GM21529 (cell line): Measurements from ENCODE around the gene MRAS.

Experiments used
- ATAC-seq: cut with Tn5 transposase; IDR thresholded peaks from one replicate; pipeline ENCODE4 v1.9.1; 2021; ENCODE audit not compliant: unreplicated experiment

MRAS gene

DNA sequence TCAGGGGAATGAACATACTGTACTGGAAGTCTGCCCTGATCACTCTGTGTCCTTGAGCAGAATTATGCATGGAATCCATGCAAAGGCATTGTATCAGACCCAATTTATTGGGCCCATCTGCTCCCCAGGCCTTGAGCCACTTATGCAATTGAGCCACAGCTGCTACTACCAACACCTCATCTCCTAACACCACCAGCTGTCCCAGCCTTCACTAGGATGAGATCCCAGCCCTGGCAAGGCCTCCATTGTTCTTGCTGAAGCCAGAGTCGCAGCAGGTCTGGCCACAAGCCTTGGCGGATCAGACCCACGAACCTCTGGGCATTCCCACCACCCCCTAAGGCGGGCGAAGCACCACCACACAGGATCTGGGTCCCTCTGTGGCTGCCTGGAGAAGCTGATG lies 9.6 kb upstream of the MRAS start:
- no peak for ATAC-seq

DNA sequence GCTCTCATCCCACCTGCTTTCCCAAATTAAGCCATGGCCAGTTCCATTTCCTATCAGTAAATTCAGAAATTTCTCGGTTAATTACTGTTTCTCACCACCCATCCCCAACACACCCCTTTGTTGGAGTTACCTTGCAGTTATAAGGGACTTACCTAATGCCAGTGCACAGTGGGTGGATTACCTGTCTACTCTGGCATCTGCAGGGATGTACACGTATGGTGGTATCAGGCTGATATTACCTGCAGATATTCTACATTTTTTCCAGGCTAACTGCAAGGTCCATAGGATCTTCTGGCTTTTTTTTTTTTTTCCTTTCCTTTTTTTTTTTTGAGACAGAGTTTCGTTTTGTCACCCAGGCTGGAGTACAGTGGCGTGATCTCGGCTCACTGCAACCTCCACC lies 7.9 kb upstream of the MRAS start:
- no peak for ATAC-seq

DNA sequence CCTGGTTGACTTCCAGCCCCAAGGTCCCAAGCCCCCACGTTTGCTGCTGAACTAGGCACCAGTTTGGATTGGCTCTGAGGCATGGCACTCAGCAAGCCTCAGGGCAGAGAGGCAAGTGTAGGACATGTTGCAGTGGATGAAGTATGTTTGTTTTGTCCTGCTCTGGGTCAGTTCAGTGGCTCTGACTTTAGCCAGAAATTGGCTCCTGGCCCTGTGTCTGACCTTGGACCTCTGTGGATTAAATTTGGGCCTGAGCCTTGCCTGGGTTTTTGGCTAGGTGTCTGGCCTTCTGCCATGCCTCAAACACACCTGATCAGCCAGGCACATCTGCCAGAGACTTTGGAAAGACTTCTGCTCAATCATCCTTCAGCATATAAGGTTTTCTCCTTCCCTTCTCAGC lies 3.6 kb upstream of the MRAS start:
- no peak for ATAC-seq

DNA sequence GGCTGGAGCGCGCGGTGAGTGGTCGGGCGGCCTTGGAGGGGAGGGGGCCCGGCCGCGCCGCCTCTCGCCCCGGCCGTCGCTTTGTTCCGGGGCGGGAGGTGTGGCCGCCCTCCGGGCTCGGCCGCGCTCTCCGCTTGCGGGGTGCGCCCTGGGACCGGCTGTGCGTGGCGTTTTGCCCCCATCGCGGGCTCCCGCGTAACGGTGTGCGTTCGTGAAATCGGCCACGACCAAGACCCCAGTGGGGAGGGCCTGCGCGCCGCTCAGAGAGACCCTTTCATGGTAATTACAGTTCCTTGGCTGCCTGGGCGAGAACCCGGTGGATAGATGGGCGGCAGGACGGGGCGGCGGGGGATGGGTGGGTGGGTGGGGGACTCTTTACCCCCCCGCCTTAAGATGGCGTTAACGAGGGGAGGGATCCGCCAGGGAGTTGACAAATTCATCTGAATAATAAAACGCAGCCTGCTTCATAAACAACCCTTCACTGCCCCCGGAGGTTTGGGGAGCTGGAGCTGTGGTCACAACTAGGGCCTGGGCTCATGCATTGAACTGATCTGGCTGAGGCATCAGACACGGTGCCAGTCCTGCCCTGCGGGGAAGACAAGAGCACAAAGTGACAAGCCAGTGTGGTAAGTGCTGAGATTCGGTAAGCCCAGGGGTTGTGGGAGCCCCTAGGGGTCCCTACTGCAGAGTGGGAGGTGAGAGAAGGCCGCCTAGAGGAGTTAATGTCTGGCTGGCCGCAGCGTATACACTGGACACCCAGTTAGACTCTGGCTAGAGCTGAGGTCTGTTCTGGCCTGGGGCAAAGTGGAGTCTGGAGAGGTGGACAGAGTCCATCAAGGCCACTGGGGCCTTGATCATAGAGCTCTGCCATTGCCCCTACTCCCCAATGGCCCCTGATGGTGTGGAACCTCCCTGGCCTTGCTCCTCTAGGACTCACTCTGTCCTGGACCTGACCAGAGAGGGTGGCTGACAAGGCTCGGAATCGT lies 668 bp downstream of the MRAS start:
- no peak for ATAC-seq

DNA sequence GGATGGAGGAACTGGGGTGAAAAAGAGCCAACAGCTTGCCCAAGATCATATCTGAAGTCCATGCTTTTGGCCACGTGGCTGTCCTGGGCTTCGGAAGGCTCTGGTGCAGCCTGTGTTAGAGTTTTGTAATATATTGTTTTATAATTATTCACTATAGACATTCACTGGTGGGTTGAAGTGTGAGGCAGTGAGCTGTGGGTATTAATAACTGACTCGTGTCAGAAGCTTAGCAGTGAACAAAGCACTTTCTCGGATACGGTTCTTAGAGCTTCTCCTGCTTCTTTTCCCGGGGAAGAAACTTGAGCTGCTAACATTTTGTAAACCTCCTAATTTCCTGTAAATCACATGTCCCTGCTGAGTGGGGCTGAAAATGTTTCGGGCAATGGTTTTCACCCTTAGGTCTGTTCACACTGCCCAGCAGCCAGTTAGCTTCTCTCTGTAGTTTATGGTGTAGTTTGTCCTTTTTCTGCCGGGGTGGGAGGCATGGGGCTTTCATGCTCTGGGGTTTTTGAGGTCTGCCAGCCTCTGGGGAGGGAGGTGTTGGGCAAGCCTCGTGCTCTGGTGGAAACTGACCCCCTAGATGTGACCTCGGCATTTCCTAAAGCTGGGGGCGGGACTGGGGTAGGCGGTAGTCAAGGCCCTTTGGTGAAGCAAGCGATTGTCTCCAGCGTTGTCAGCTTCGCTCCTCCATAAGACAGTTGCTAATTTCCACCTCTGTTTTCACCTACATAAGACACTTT lies 1.7 kb downstream of the MRAS start:
- no peak for ATAC-seq

DNA sequence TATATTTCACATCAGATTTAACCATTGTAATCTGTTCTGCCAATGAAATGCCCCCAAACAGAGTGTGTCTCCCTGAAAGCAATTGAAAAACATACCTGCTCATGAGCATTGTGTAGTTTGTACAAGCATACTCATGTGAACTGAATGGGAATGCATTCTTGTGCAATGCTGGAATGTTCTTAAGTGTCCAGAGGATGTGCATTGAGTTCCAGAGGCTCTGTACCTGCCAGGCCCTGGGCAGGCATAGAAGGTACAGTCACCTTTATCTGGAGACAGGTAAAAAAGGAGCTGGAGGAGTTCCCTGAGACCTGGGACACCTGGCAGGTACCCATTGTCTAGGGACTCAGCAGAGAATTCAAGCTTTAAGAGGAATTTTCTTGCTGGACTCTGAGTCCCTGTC lies 2.8 kb downstream of the MRAS start:
- ATAC-seq: no peak

DNA sequence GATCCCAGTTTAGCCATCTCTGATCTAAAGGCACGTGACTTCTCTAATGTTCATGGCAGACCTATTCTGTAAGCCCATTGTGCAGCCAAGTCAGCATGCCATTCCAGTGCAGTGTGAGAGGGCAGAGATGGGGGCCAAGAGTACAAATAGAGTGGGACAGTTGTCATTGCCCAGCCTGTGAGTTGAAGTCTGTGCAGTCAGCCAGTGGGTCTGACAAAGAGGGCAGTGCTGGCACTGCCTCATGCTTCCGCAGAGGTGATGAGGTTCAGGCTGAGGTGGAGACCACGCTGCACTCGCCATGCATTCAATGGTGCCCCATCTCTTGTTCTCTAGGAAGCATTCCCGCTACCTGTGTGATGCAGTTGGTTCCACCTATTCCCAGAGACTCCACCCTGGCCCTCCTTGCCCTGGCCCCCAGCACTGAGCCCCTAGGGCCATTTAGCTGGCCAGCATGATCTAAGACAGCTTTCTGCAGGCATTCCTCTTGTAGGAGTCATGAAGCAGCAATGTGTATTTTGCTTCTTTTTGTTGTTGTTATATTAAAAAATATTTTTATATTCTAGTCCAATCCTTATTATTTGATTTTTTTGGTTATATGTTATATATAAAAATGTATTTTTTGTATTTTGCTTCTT lies 3.7 kb downstream of the MRAS start:
- no peak for ATAC-seq

DNA sequence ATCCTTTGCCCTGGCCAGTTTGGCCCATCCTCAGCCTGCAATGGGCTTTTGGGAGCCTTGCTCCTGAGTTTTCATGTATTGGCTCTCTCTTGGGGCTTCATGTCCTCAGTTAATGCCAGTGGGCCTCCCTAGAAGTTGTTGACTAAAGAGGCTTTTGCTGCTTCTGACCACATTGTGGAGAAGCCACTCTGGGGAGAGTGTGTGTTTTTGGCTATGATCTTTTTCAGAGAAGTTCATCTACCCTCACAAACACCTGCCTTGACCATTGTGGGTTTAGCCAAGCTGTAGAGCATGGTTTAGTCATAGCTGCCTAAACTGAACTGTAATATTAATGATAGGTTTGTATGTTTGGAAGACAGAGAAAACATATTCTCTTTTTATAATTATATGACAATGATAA lies 6.0 kb downstream of the MRAS start:
- no peak for ATAC-seq

DNA sequence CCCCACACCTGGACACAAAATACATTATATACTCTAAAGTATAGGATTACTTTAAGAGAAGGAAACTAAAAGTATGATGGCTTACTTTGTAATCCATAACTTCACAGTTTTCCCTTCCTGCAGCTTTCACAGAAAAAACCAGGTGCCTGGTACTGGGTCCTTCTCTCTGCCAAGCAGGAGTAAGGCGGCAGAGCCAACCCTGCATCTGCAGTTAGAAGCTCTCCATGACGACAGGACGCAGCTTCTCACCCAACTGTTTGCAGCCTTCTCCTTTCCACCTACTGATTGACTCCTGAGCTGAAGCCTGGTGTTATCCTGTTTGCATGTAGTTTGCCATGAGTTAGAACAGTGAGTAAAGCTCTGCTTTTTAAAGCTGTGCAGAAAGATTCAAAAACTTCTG lies 6.7 kb downstream of the MRAS start:
- no peak for ATAC-seq

DNA sequence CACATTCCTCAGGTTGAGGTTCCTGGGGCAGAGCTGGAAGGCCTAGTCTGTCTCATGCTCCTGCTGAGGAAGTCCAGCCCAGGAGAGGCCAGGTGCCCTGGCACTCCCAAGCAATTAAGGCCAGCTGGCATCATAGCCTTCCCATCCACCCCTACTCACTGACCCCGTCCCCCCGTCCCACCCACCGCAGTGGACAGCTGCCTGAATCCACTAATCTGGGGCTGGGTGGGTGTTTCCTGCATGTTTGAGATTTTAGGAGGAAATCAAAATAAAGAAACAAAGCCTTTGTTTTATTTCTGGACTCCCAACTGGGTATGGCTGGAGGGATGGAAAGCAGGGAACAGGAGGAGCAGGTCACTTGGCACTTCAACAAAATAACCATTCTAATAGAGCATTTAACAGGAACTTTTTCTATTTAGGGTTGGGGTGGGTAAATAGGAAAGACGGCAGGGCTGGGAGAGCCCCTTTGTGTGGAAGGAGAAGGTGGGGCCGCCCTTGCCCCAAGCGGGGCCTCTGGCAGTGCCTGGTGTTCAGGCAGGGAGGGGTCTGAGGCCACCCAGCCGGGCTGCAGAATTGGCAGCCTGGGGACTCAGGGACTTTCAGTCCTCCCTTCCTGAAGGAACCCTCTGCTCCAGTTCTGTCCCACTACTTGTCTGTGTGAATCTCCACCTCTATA lies 8.5 kb downstream of the MRAS start:
- no peak for ATAC-seq

DNA sequence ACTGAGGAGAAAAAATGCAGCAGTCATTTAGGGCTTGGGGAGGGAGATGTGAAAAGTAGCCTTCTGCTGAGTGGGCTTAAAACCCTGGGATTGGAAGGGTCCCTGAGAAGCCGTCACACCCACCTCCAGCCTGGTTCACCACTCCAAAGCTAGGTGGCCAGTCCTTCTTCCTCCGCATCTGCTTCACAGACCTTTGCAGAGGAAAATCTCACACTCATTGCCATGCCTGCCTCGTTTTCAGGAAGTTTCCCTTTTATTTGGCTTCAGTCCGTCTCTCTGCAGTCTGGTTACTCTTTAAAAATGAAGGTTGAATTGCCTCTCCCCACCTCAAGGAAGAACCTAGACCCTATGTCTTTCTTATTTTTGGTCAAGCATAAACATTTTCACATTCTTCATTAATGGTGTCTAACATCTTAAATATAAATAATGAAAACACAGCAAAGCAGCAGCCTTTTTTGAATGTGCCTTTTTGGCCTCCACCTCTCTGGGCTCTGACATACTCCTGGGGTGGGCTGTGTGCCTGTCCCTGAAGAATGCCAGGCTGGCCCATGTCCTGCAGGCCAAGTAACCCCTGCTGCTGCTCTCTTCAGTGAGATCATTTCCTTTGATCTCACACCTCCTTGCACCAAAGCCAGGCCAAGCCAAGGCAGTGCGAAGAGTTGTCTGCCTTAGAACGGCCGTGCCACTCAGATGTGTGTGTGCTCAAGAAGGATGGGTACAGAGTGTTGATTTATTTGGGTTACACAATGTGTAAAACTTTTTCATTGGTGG lies 11.0 kb downstream of the MRAS start:
- no peak for ATAC-seq

DNA sequence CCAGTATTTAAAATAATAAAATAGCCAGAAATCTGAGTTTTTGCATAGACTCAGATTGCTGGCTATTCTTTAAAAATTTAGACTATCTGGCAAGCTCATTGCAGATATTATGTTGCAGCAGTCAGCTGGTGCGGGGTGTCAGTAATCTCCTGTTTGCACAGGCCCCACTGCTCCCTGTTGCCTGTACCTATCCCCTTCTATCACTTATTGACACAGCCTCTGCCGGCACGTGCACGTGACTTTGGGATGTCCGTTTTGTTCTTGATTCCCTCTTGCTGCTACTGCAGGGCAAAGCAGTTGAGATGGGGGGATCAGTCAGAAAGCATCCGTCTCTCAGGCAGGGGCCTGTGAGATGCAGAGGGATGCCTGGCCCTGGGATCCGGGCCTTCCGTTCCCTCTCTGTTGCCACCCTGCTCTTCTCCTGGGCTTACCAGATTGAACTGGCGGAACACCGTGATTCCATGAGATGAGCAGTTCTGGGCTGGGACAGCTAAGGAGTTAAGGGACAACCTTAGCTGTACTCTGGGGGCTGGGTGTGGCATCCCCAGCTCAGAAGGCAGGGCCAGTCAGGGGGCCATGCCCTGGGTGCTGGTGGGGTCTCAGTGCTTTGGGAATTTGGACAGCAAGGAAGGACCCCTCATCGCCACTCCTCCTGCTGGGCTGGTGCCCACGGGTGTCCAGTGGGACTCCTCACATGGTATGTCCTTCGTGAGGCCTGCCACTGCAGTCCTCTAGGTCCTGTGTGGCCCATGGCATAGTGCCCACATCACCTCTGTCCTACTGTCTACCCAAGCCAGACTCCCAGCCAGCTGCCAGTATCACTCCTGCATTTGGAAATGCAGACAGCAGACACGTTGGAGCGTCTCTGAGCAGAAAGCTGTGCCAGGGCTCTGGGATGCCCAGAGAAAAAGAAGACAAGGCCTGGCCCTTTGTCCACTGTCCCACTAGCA lies 11.8 kb downstream of the MRAS start:
- ATAC-seq: no peak

DNA sequence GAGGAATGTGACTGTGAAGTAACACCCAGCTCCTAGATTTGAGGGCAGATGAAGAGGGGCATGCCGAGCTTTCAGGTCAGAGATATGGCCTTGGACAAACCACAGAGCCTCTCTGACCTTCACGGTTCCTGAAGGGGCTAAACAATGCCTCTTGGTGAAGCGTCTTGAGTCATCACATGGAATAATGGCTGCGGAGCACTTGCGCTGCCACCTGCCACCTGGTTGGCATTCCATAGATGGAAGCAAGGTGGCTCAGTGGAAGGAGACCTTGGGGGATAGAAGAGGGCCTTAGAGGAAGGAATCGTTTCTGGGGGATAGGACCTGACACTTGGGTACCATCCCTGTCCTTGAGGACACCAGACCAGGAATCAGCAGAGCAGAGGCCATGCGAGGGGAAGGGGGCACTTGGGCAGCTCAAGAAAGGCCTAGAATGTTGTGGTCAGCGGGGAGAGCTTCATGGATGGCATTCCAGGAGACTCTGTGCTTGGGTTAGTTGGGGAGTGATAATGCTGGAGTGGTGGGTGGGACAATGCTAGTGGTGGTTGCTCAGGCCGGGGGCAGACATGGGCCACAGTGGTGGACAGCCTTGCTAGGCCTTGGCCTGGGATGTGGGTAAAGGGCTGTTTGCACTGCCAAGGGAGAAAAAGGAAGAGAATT lies 12.6 kb downstream of the MRAS start:
- no peak for ATAC-seq

DNA sequence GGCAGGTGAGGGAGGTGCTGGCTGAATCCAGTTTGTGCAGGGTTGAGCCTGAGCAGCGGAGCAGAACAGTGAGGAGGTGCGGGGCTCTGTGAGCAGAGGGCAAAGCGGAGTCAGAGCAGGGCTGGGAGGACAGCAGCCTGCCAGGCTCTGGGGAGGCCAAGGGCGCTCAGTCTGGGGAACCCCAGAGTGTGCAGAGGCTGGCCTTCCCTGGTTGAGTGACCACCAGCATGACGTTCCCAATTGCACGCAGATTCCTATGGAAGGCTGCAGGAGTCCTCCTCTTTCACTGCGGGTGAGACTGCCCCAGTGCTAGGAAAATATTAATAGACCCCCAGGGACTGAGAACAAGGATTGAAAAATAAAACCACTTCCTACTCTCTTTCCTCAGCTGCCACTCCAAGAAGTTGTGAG lies 13.2 kb downstream of the MRAS start:
- ATAC-seq: no peak

DNA sequence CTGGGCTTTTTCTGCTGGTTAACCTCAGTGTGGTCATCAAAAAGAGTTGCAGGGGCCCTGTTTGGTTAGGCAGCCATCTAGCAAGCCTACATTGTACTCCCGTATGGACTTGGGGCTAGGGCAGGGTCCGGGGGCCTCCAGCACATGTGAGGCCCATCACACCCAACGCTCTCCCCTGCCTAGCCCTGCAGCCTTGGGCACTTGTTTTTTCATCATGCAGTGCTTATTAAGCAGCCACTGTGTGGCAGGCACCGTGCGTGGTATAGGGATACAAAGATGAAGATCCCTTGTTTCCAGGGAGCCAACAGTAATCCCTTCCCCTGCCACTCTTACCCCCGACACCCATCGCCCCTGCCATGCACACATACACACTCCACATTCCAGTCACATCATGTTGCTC lies 14.2 kb downstream of the MRAS start:
- ATAC-seq: no peak

DNA sequence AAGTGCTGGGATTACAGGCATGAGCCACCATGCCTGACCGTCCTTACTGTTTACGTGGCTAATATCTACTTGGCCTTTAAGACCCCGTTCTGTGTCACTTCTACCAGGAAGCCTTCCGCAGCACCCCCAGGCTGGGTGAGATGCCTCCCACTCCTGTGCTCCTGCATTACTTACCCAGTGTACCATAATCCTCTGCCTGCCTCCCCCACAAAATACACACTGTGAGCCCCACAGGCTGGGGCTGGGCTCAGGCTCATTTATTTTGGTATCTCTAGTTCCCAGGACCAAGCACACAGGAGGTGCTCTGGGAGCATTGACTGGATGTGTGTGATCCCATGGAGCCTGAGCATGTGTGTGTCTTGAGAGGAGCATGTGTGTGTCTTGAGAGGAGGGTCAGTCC lies 14.9 kb downstream of the MRAS start:
- ATAC-seq: no peak

DNA sequence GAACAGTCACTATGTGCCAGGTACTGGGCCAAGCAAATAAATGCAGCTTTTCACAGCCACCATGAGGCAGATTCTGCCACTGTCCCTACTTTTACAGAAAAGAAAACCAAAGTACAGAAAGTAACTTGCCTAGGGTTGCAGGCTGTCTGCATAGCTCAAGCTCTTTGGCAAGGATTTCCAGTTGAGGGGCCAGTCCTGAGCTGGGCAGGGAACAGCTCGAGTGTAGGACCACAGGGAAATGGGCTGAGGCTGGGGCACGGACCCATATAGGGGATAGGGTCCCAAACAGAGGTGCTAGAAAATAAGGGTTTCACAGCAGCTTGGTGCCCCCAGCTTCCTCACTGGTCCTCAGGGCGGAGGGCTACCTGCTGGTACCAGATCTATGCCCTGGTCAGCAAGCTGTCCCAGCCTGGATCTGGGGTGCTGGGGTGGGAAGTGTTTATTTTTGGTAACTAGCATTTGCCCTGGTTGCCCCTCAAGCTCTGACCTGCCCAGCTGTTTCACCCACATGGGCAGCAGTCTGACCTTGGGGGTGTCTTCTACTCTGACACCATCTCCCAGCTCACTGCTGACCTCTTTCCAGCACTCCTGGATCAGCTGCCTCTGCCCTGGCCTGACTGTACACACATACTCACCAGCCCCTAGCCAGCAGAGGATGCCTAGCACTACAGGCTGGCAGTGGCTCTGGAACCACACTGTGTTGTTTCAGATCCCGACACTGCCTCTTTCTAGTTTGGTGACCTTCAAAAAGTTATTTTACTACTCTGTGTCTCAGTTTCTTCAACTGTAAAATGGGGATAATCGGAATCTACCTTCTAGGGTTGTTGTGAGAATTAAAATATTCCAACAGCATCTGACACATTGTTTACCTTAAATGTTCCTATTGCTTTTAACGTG lies 16.2 kb downstream of the MRAS start:
- no peak for ATAC-seq

DNA sequence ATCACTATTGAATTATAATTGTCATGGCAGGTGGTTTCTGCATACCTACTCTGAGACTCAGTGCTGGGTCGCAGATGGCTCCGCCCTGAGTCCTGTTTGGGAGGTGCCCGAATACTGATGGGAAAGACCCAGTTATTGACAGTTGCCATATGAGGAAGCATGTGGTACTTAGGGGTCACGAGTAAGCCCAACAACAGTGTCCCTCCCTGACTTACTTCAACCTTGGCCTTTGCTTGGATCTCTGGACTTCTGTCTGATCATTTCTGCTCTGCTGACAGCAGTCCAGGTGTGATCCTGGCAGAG lies 16.8 kb downstream of the MRAS start:
- no peak for ATAC-seq
